HL-60 (cell line): ENCODE results near the gene ABCA10.

Experiments
- DNase-seq, 2 experiments: peaks; one replicate each; pipeline ENCODE4 v3.0.0-alpha.2; 2010 to 2020; ENCODE audit warnings: low read depth in 1 of 2, low spot score in 1 of 2
- H3K27ac ChIP-seq: fragments of 250-450 bp; sonication (Bioruptor Pico); replicated peaks from 2 replicates; pipeline ENCODE4 v1.5.1; 2020; ENCODE audit warnings: mild to moderate bottlenecking, moderate library complexity
- H3K27me3 ChIP-seq: fragments of 250-450 bp; sonication (Bioruptor Pico); 2 replicates; pipeline ENCODE4 v1.5.1; 2021; ENCODE audit warnings: mild to moderate bottlenecking, moderate library complexity; ENCODE audit not compliant: insufficient read depth, poor library complexity, severe bottlenecking
- H3K4me3 ChIP-seq: replicated peaks from 2 replicates; pipeline ENCODE4 v1.5.1; 2011; ENCODE audit warnings: mild to moderate bottlenecking, control low read depth, low read length; ENCODE audit not compliant: insufficient read depth
- CTCF ChIP-seq: IDR thresholded peaks from one replicate; pipeline ENCODE4 v1.5.1; 2011; ENCODE audit warnings: low read length, control low read depth, inconsistent platforms; ENCODE audit not compliant: insufficient read depth
- GABPA ChIP-seq: IDR thresholded peaks from 2 replicates; pipeline ENCODE4 v1.6.1; 2012; ENCODE audit warnings: low read depth
- POLR2AphosphoS5 ChIP-seq: IDR thresholded peaks from 2 replicates; pipeline ENCODE4 v1.6.1; 2012; ENCODE audit warnings: low read depth
- REST ChIP-seq: IDR thresholded peaks from 2 replicates; pipeline ENCODE4 v1.6.1; 2012; ENCODE audit warnings: low read depth; ENCODE audit not compliant: insufficient replicate concordance
- SPI1 ChIP-seq: IDR thresholded peaks from 2 replicates; pipeline ENCODE4 v1.6.1; 2012; ENCODE audit warnings: low read depth, mild to moderate bottlenecking, borderline replicate concordance

Gene ABCA10

GRCh38 chr17:69218986-69219385 lies 9.6 kb downstream of the ABCA10 start:
- Histone ChIP-seq H3K27ac (no peak overlapping the region), H3K27me3 (no peaks in the 10 kb centered on the region), H3K4me3 (no peak overlapping the region)
- TF ChIP-seq GABPA (no peak), SPI1 (no peak), REST (no peak), POLR2AphosphoS5 (no peak), CTCF (no peak)
- DNase-seq, result no peak

- DNase-seq, result no peak
- no peaks in the 10 kb centered on the region for H3K27me3 ChIP-seq
- H3K4me3 ChIP-seq, result no peak overlapping the region
- no peak overlapping the region for H3K27ac ChIP-seq
- TF ChIP-seq SPI1 (no peak), REST (no peak), GABPA (no peak), POLR2AphosphoS5 (no peak), CTCF (no peak)
These were observed 15.4 kb downstream of the ABCA10 start for GRCh38 chr17:69213059-69213813.

GRCh38 chr17:69208640-69209039 lies 20.0 kb downstream of the ABCA10 start:
- Histone ChIP-seq H3K27me3 (no peaks in the 10 kb centered on the region), H3K4me3 (no peak overlapping the region), H3K27ac (no peak overlapping the region)
- TF ChIP-seq CTCF, result no peak
- no peak for TF ChIP-seq REST
- TF ChIP-seq POLR2AphosphoS5, result no peak
- no peak for TF ChIP-seq GABPA
- no peak for TF ChIP-seq SPI1
- no peak for DNase-seq
